Astrocyte of the spinal cord (primary cell): ENCODE measurements around the gene PDCD1.

Experiments
- DNase-seq: peaks from one replicate; pipeline ENCODE4 v3.0.0; 2011; ENCODE audit warnings: low read depth, low spot score
- H3K4me3 ChIP-seq: 2 replicates; pipeline ENCODE4 v1.5.1; 2011; ENCODE audit warnings: low read depth, mild to moderate bottlenecking, low read length, moderate library complexity
- in situ Hi-C: cut with HindIII; loops from 2 replicates; pipeline ENCODE4 v1.10.0; 2017; ENCODE audit warnings: low sequenced_read_pairs
- TF ChIP-seq, protein P1 (sequence below): IDR thresholded peaks from 2 replicates; pipeline ENCODE4 v1.5.1; 2012; ENCODE audit warnings: low read depth, mild to moderate bottlenecking, low read length, inconsistent platforms

Gene PDCD1

DNA sequence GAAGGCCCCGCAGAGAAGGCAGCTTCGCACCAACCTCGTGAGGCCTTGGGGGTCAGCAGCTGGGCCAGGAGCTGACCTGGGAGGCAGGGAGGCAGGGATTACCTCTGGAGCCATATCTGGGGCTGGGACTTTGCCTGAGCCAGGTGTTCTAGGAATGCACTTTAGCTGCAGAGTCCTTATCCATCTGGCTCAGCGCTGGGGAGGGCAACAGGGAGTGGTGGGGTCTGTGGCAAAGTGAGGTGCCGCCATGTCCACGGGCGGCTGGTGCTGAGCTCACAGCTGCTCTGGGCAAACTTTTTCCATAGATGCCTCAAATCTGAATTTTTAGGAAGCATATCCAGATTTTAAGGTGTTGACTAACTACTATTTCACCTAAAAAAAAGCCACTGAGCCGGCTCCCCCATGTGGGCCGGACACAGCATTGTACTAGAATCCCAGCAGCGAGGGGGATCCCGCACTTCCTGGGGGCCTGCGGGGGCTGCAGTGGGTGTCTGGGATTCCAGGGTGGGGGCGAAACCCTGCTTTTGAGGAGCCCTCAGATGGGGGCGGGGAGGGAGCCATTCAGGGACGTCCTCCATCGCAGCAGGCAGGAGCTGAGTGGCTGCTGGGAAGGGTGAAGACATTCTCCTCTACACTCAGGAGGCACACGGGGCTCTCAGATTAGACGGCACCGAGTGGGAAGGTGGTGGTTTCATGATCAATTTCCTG is 45.5 kb upstream of the PDCD1 start:
- in situ Hi-C loops, result no loop called here
- TF ChIP-seq, protein P1, sequence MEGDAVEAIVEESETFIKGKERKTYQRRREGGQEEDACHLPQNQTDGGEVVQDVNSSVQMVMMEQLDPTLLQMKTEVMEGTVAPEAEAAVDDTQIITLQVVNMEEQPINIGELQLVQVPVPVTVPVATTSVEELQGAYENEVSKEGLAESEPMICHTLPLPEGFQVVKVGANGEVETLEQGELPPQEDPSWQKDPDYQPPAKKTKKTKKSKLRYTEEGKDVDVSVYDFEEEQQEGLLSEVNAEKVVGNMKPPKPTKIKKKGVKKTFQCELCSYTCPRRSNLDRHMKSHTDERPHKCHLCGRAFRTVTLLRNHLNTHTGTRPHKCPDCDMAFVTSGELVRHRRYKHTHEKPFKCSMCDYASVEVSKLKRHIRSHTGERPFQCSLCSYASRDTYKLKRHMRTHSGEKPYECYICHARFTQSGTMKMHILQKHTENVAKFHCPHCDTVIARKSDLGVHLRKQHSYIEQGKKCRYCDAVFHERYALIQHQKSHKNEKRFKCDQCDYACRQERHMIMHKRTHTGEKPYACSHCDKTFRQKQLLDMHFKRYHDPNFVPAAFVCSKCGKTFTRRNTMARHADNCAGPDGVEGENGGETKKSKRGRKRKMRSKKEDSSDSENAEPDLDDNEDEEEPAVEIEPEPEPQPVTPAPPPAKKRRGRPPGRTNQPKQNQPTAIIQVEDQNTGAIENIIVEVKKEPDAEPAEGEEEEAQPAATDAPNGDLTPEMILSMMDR, result no peak
- no peak for DNase-seq
- no peak overlapping the region for H3K4me3 ChIP-seq

DNA sequence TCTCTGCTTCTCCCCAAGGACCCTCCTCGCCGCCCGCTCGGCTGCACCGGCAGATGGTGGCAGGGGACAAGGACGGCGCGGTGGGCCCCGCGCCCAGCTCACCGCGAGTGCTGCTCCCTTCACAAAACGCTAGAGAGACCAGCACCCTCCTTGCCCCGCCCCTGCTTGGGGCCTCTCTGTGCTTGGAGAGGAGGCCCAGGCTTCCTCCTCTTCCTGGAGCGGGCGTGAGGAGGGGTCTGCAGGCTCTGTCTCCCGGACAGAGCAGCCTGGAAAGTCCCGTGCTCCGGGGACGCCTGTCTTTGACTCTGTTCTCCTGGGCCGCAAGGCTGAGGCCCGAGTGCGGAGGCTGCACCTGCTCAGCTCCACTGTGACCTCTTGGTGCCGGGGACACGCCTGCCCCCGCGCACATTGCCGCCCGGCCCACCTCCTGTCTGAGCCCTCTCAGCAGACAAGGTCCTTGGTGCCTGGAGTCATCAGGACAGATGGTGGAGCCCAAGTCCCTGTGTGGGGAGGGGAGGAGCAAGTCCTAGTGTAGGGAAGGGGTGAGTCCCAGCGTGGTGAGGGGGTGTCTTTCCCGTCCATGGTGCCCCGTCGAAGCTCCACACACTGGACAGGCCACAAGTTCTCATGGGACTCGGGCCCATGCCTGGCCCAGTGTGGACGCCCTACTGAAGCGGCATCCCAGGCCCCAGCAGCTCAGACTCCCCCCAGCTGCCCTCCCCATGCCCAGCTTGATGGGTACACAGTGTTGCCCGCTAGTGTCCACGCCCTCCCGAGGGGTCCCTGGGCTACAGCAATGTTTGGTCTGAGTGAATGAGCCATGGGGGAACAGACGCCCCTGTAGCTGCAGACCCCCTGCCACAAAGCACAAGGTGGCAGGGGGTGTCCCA is 44.7 kb upstream of the PDCD1 start:
- no peak for DNase-seq
- in situ Hi-C loops, result no loop called here
- H3K4me3 ChIP-seq, result no peak overlapping the region
- TF ChIP-seq, protein P1, result no peak

DNA sequence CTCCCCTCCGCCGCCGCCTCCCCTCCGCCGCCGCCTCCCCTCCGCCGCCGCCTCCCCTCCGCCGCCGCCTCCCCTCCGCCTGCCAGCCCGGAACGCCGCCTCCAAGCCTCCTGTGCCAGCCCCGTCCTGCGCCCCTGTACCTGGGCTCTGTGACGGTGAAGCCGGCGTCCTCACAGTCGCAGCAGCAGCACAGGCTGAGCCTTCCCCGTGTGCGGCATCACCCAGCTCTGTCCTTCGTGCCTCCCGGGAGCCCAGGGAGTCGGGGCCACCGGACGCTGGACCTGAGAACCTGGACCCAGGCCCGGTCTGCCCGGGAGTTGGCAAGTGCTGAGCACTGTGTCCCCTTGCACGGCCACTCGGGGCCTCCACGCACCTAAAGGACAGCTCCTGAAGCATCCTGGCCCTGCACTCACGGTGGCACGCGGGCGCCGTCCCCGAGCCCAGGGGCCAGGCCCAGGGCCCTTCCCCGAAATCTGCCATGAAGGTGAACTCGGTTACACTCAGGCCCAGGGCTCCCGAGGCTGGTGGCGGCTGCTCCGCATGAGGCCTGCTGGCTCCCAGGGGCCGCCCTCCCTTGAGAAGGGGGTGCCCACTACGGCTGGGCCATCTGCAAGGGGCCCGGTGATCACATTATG is 43.8 kb upstream of the PDCD1 start:
- DNase-seq, result no peak
- no peak overlapping the region for H3K4me3 ChIP-seq
- in situ Hi-C loops, result no loop called here
- TF ChIP-seq, protein P1, result no peak

DNA sequence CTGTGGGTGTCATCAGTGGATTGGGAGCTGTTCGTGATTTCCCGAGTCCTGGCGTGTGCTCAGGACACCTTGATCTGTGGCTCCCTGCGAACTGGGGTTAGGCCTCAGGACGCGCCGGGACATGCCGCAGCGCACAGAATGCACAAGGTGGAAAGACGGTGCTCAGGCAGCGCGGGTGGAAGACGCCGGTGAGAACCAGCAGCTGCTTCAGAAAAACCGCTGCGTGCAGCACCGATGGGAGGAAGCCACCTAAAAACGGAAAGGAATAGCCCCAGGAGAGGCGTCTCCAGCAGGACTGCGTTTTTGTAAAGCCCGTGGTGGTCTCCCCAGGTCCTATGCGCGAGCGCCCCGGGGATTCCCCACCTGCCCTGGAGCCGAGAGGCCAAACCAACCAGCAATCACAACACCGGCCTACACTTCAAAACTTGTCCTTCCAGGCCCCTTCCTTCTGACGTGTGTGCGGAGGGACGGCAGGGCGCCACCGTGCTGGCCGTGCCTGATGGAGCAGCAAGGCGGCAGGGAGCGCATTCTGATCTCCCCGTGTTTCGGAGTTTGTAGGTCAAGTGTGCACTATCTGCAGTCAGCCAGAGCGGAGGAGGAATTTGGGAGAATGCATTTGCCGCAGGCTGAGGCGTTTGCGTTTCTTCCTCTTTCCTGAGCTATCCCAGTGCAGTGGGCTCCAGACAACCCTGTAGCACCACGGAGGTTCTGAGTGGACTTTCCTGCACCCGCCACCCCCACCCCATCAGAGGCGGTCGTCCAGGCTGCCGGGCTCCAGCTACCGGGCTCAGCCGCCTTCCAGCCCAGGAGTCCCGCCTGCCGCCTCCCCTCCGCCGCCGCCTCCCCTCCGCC is 43.0 kb upstream of the PDCD1 start:
- in situ Hi-C loops, result no loop called here
- TF ChIP-seq, protein P1, result no peak
- no peak overlapping the region for H3K4me3 ChIP-seq
- DNase-seq, result no peak

DNA sequence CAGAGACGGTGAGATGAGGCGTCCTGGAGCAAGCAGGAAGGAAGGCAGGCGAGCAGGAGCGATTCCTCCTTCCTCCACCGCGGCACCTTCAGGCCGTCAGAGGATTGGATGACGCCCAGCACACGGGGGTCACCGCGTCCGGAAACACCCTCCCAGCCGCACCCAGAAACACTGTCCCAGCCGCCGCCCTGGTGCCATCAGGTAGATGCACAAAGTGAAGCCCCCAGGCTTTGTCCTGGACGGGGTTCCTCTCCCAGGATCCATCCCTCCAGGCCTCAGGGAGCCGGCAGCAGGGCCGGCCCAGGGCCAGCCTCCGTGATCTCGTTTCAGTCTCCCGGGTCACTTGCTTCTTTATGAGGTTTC is 42.3 kb upstream of the PDCD1 start:
- no peak overlapping the region for H3K4me3 ChIP-seq
- in situ Hi-C loops, result no loop called here
- no peak for DNase-seq

More for the DNA sequence above, 42.3 kb upstream of the PDCD1 start:
- TF ChIP-seq, protein P1, result no peak
